ENCODE results near the gene SMIM33. TPM values are rescaled to one million over a fixed set of nuclear protein-coding genes. Genes with fewer than 3 reads are reported as not detected.

Gene SMIM33
- total RNA-seq, 1 experiment from 2014 or later = not detected

DNA sequence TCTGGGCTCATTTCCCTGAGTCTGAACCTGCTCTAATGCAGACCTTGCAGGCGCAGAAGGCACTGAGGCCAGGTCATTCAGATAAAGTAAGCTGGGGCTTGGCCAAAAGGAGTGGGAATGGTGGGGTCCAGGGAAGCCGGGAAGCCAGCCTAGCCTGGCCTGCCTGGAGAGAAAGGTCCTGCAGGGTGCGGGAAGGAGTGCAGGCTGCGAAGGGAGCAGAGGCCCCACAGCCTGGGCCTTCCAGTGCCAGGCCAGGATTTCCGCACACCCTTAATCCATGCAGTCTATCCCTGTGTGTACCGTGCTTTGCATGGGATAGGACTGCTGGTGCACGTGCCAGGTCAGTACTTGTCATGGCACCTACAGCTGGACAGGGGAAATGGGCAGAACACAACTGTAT, 15.4 kb downstream of the SMIM33 start:
- Histone ChIP-seq H3T11ph (ENCODE audit: low read length) (no peak overlapping the region), H3K4ac (ENCODE audit: low read depth, low read length) (no peak overlapping the region), H4K91ac (ENCODE audit: insufficient read length, low read depth, low read length) (no peak overlapping the region), H3K18ac (ENCODE audit: insufficient read length, low read depth, low read length) (no peak overlapping the region), H3K23ac (ENCODE audit: insufficient read length, low read depth, low read length) (no peak overlapping the region), H3K23me2 (ENCODE audit: insufficient read length, low read depth, low read length, poor library complexity, severe bottlenecking) (no peaks in the 10 kb centered on the region), H4K20me1 (ENCODE audit: control insufficient read depth, insufficient read depth, insufficient read length) (no peaks in the 10 kb centered on the region), H3K79me2 (ENCODE audit: insufficient read depth, low read length) (no peaks in the 10 kb centered on the region), H3K4me1 (ENCODE audit: insufficient read depth, low read length) (no peaks in the 10 kb centered on the region; the same call in 1 of the 2 replicates), H4K5ac (ENCODE audit: insufficient read length, low read depth, low read length) (no peak overlapping the region), H2AFZ (ENCODE audit: low read length) (no peak overlapping the region), H3K9me3 (ENCODE audit: control insufficient read depth, low read depth, low read length) (no peaks in the 10 kb centered on the region), H2BK12ac (ENCODE audit: insufficient read length, low read depth, low read length) (no peak overlapping the region), H2BK5ac (ENCODE audit: insufficient read length, low read length) (no peak overlapping the region), H4K8ac (replicated peaks; ENCODE audit: insufficient read length, low read depth, low read length) (no peak overlapping the region), H3K14ac (ENCODE audit: insufficient read depth, low read length) (peak overlapping the region; percentile 52; the same call in 1 of the 2 replicates), H3K9ac (ENCODE audit: extremely low read depth, insufficient read length, low read length) (no peak overlapping the region), H2BK20ac (ENCODE audit: low read depth, low read length, poor library complexity, severe bottlenecking) (no peak overlapping the region), H3K4me2 (ENCODE audit: insufficient read depth, insufficient read length, low read length) (peak overlapping the region; percentile 28), H2BK120ac (ENCODE audit: low read depth, low read length, poor library complexity, severe bottlenecking) (no peak overlapping the region), H2AK5ac (ENCODE audit: insufficient read length, low read length) (no peak overlapping the region), H3K79me1 (ENCODE audit: insufficient read depth, low read depth, low read length, poor library complexity, severe bottlenecking) (no peaks in the 10 kb centered on the region), H3K56ac (ENCODE audit: insufficient read length, low read depth, low read length) (no peak overlapping the region), H2BK15ac (ENCODE audit: low read depth, low read length) (no peak overlapping the region), H3K27ac (ENCODE audit: insufficient read length, low read depth, low read length) (no peak overlapping the region), H3K27me3 (ENCODE audit: insufficient read depth, low read length) (no peaks in the 10 kb centered on the region)
- TF ChIP-seq, protein P1, sequence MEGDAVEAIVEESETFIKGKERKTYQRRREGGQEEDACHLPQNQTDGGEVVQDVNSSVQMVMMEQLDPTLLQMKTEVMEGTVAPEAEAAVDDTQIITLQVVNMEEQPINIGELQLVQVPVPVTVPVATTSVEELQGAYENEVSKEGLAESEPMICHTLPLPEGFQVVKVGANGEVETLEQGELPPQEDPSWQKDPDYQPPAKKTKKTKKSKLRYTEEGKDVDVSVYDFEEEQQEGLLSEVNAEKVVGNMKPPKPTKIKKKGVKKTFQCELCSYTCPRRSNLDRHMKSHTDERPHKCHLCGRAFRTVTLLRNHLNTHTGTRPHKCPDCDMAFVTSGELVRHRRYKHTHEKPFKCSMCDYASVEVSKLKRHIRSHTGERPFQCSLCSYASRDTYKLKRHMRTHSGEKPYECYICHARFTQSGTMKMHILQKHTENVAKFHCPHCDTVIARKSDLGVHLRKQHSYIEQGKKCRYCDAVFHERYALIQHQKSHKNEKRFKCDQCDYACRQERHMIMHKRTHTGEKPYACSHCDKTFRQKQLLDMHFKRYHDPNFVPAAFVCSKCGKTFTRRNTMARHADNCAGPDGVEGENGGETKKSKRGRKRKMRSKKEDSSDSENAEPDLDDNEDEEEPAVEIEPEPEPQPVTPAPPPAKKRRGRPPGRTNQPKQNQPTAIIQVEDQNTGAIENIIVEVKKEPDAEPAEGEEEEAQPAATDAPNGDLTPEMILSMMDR (conservative IDR thresholded peaks at IDR 0.05) = no peak
- peak; percentile 59 for DNase-seq
- Mint-ChIP-seq H3K4me3 (no peak overlapping the region), H3K4me1 (peaks cover 12 to 39% of the 10 kb centered on the region in 2 experiments), H3K9me3 (no peaks in the 10 kb centered on the region), H3K27me3 (ENCODE audit: low read depth) (peaks cover 3% of the 10 kb centered on the region; the same call in 1 of the 2 replicates), H3K27ac (peak overlapping the region in 2 of 3 experiments; percentile 12 to 65; a peak in 3 of 7 replicates), H3K36me3 (ENCODE audit: insufficient read depth in 1 of 3, low read depth in 3 of 3) (no peaks in the 10 kb centered on the region)
- no CpG with 5 or more reads among the region's 7 CpGs for whole genome bisulfite sequencing (ENCODE audit: extremely low coverage, insufficient read length, low lambda C conversion rate)
